H9 (cell line): ENCODE measurements around the gene POC1B. TPM values are rescaled to one million over a fixed set of nuclear protein-coding genes. Genes with fewer than 3 reads are reported as not detected.

Source experiments
- DNase-seq: peaks from one replicate; pipeline ENCODE4 v3.0.0-alpha.2; 2017
- H2AFZ ChIP-seq: one replicate; pipeline ENCODE4 v1.6.1; 2013; ENCODE audit warnings: mild to moderate bottlenecking, low read length, control low read depth, moderate library complexity
- H2AK5ac ChIP-seq: 2 replicates; pipeline ENCODE4 v1.6.1; 2013; ENCODE audit warnings: low read length, control low read depth, mixed read lengths; ENCODE audit not compliant: insufficient read length
- H2BK120ac ChIP-seq: one replicate; pipeline ENCODE4 v1.6.1; 2013; ENCODE audit warnings: low read depth, mild to moderate bottlenecking, low read length, control low read depth, inconsistent platforms; ENCODE audit not compliant: poor library complexity, severe bottlenecking
- H2BK12ac ChIP-seq: 2 replicates; pipeline ENCODE4 v1.6.1; 2013; ENCODE audit warnings: low read length, control low read depth, mixed read lengths, low read depth; ENCODE audit not compliant: insufficient read length
- H2BK15ac ChIP-seq: 2 replicates; pipeline ENCODE4 v1.6.1; 2013; ENCODE audit warnings: low read depth, low read length, control low read depth
- H2BK20ac ChIP-seq: one replicate; pipeline ENCODE4 v1.6.1; 2013; ENCODE audit warnings: low read depth, mild to moderate bottlenecking, low read length, control low read depth, inconsistent platforms; ENCODE audit not compliant: poor library complexity, severe bottlenecking
- H2BK5ac ChIP-seq: 2 replicates; pipeline ENCODE4 v1.6.1; 2013; ENCODE audit warnings: low read length, control low read depth, mixed read lengths; ENCODE audit not compliant: insufficient read length
- H3K14ac ChIP-seq: 2 replicates; pipeline ENCODE4 v1.6.1; 2013; ENCODE audit warnings: low read length, control low read depth; ENCODE audit not compliant: insufficient read depth
- H3K18ac ChIP-seq: 2 replicates; pipeline ENCODE4 v1.6.1; 2013; ENCODE audit warnings: low read depth, mild to moderate bottlenecking, mixed read lengths, low read length, control low read depth; ENCODE audit not compliant: insufficient read length
- H3K23ac ChIP-seq: 2 replicates; pipeline ENCODE4 v1.6.1; 2013; ENCODE audit warnings: low read length, control low read depth, mixed read lengths, low read depth; ENCODE audit not compliant: insufficient read length
- H3K23me2 ChIP-seq: 2 replicates; pipeline ENCODE4 v1.6.1; 2013; ENCODE audit warnings: low read depth, mild to moderate bottlenecking, mixed read lengths, low read length, control low read depth; ENCODE audit not compliant: insufficient read length, poor library complexity, severe bottlenecking
- H3K27ac ChIP-seq: 2 replicates; pipeline ENCODE4 v1.5.1; 2013; ENCODE audit warnings: low read length, control low read depth, mixed read lengths, low read depth; ENCODE audit not compliant: insufficient read length
- H3K27me3 ChIP-seq: 2 replicates; pipeline ENCODE4 v1.6.1; 2013; ENCODE audit warnings: low read length, control low read depth, inconsistent platforms; ENCODE audit not compliant: insufficient read depth
- H3K4ac ChIP-seq: 2 replicates; pipeline ENCODE4 v1.6.1; 2013; ENCODE audit warnings: low read depth, mild to moderate bottlenecking, control low read depth, inconsistent platforms, low read length, moderate library complexity
- H3K4me1 ChIP-seq: 2 replicates; pipeline ENCODE4 v1.6.1; 2013; ENCODE audit warnings: low read length, control low read depth, inconsistent platforms; ENCODE audit not compliant: insufficient read depth
- H3K4me2 ChIP-seq: 2 replicates; pipeline ENCODE4 v1.6.1; 2013; ENCODE audit warnings: low read length, control low read depth, mixed read lengths; ENCODE audit not compliant: insufficient read length, insufficient read depth
- H3K56ac ChIP-seq: 2 replicates; pipeline ENCODE4 v1.6.1; 2013; ENCODE audit warnings: low read depth, mild to moderate bottlenecking, mixed read lengths, low read length, control low read depth; ENCODE audit not compliant: insufficient read length
- H3K79me1 ChIP-seq: 2 replicates; pipeline ENCODE4 v1.6.1; 2013; ENCODE audit warnings: low read depth, mild to moderate bottlenecking, moderate library complexity, low read length, control low read depth, inconsistent platforms; ENCODE audit not compliant: insufficient read depth, poor library complexity, severe bottlenecking
- H3K79me2 ChIP-seq: 2 replicates; pipeline ENCODE4 v1.6.1; 2013; ENCODE audit warnings: low read length, control low read depth, inconsistent platforms; ENCODE audit not compliant: insufficient read depth
- H3K9ac ChIP-seq: 2 replicates; pipeline ENCODE4 v1.6.1; 2013; ENCODE audit warnings: low read length, control low read depth, mixed read lengths; ENCODE audit not compliant: insufficient read length; ENCODE audit errors: extremely low read depth
- H3K9me3 ChIP-seq: one replicate; pipeline ENCODE4 v1.6.1; 2013; ENCODE audit warnings: low read depth, low read length, inconsistent platforms; ENCODE audit not compliant: control insufficient read depth
- H3T11ph ChIP-seq: one replicate; pipeline ENCODE4 v1.6.1; 2013; ENCODE audit warnings: mild to moderate bottlenecking, low read length, control low read depth, inconsistent platforms
- H4K20me1 ChIP-seq: one replicate; pipeline ENCODE4 v1.6.1; 2013; ENCODE audit not compliant: control insufficient read depth, insufficient read length, insufficient read depth
- H4K5ac ChIP-seq: 2 replicates; pipeline ENCODE4 v1.6.1; 2013; ENCODE audit warnings: low read depth, mild to moderate bottlenecking, mixed read lengths, low read length, control low read depth; ENCODE audit not compliant: insufficient read length
- H4K8ac ChIP-seq: replicated peaks from 2 replicates; pipeline ENCODE4 v1.6.1; 2013; ENCODE audit warnings: low read length, control low read depth, mixed read lengths, low read depth; ENCODE audit not compliant: insufficient read length
- H4K91ac ChIP-seq: 2 replicates; pipeline ENCODE4 v1.6.1; 2013; ENCODE audit warnings: low read depth, mild to moderate bottlenecking, moderate library complexity, mixed read lengths, low read length, control low read depth; ENCODE audit not compliant: insufficient read length
- H3K27ac Mint-ChIP-seq, 3 experiments: 2 replicates in 2 of 3; 3 replicates in 1 of 3; pipeline ENCODE4 v1.8.0; 2020 to 2021; ENCODE audit warnings: mixed read lengths in 3 of 3, mild to moderate bottlenecking in 1 of 3, moderate library complexity in 1 of 3
- H3K27me3 Mint-ChIP-seq: 2 replicates; pipeline ENCODE4 v1.8.0; 2021; ENCODE audit warnings: low read depth, mild to moderate bottlenecking, moderate library complexity, mixed read lengths
- H3K36me3 Mint-ChIP-seq, 3 experiments: 2 replicates in 2 of 3; 3 replicates in 1 of 3; pipeline ENCODE4 v1.8.0; 2020 to 2021; ENCODE audit warnings: low read depth in 3 of 3, mixed read lengths in 3 of 3; ENCODE audit not compliant: insufficient read depth in 1 of 3
- H3K4me1 Mint-ChIP-seq, 2 experiments: 2 replicates each; pipeline ENCODE4 v1.8.0; 2020; ENCODE audit warnings: mixed read lengths in 2 of 2
- H3K4me3 Mint-ChIP-seq, 2 experiments: 2 replicates in 1 of 2; 3 replicates in 1 of 2; pipeline ENCODE4 v1.8.0; 2020 to 2021; ENCODE audit warnings: mild to moderate bottlenecking in 2 of 2, mixed read lengths in 2 of 2, moderate library complexity in 1 of 2
- H3K9me3 Mint-ChIP-seq, 2 experiments: 2 replicates in 1 of 2; 3 replicates in 1 of 2; pipeline ENCODE4 v1.8.0; 2020; ENCODE audit warnings: mild to moderate bottlenecking in 2 of 2, mixed read lengths in 2 of 2, moderate library complexity in 1 of 2
- WGBS: extraction: QIAGEN DNeasy Blood & Tissue Kit; methylation state at CpG from one replicate; pipeline ENCODE4 v1.1.7; 2013; ENCODE audit warnings: missing lambda C conversion rate, low lambda C conversion rate, mixed read lengths; ENCODE audit not compliant: insufficient read length; ENCODE audit errors: extremely low coverage; 5-methylcytosine and 5-hydroxymethylcytosine counted together
- total RNA-seq: library from RNA; stranded (reverse); gene quantifications from 2 replicates; pipeline ENCODE4 v1.2.1, GENCODE V29; 2021
- TF ChIP-seq, protein P1 (sequence below): fragments of 200-600 bp; sonication (generic); conservative IDR thresholded peaks from 3 replicates; pipeline ENCODE4 v1.8.0; 2021; ENCODE audit warnings: antibody characterized with exemption, mild to moderate bottlenecking

POC1B gene
- total RNA-seq, 1 experiment from 2014 or later, result 12.5 TPM

GRCh38 chr12:89379839-89380467 is 145.9 kb downstream of the POC1B start:
- Histone ChIP-seq H2BK120ac (no peak overlapping the region), H3K18ac (no peak overlapping the region), H3K4me2 (no peak overlapping the region), H2AFZ (no peak overlapping the region), H2AK5ac (no peak overlapping the region), H4K8ac (no peak overlapping the region), H2BK12ac (no peak overlapping the region), H2BK5ac (no peak overlapping the region), H3K9ac (no peak overlapping the region), H4K5ac (no peak overlapping the region), H3K23me2 (no peaks in the 10 kb centered on the region), H2BK15ac (no peak overlapping the region), H3K14ac (no peak overlapping the region), H3K27ac (no peak overlapping the region), H3K4ac (no peak overlapping the region), H4K91ac (no peak overlapping the region), H3K56ac (no peak overlapping the region), H3K79me2 (no peaks in the 10 kb centered on the region), H3K4me1 (peaks cover 4% of the 10 kb centered on the region; the same call in 1 of the 2 replicates), H3K23ac (no peak overlapping the region), H3T11ph (no peak overlapping the region), H2BK20ac (no peak overlapping the region), H3K27me3 (no peaks in the 10 kb centered on the region), H3K9me3 (no peaks in the 10 kb centered on the region), H3K79me1 (no peaks in the 10 kb centered on the region), H4K20me1 (no peaks in the 10 kb centered on the region)
- DNase-seq, result no peak
- Mint-ChIP-seq H3K4me1 (peaks cover 17 to 20% of the 10 kb centered on the region in 2 experiments), H3K27ac (no peak overlapping the region), H3K4me3 (no peak overlapping the region), H3K27me3 (no peaks in the 10 kb centered on the region; the same call in 1 of the 2 replicates), H3K9me3 (peaks cover 0 to 2% of the 10 kb centered on the region in 2 experiments; a peak in 2 of 5 replicates), H3K36me3 (peaks cover 0 to 7% (median 0%) of the 10 kb centered on the region in 3 experiments; a peak in 2 of 7 replicates)
- TF ChIP-seq, protein P1, sequence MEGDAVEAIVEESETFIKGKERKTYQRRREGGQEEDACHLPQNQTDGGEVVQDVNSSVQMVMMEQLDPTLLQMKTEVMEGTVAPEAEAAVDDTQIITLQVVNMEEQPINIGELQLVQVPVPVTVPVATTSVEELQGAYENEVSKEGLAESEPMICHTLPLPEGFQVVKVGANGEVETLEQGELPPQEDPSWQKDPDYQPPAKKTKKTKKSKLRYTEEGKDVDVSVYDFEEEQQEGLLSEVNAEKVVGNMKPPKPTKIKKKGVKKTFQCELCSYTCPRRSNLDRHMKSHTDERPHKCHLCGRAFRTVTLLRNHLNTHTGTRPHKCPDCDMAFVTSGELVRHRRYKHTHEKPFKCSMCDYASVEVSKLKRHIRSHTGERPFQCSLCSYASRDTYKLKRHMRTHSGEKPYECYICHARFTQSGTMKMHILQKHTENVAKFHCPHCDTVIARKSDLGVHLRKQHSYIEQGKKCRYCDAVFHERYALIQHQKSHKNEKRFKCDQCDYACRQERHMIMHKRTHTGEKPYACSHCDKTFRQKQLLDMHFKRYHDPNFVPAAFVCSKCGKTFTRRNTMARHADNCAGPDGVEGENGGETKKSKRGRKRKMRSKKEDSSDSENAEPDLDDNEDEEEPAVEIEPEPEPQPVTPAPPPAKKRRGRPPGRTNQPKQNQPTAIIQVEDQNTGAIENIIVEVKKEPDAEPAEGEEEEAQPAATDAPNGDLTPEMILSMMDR, result no peak
- WGBS, result no CpG with 5 or more reads among the region's 5 CpGs
